H9 (cell line): ENCODE results near the gene CNGB1. TPM values are rescaled to one million over a fixed set of nuclear protein-coding genes. Genes with fewer than 3 reads are reported as not detected.

ENCODE experiments used
- DNase-seq: peaks from one replicate; pipeline ENCODE4 v3.0.0-alpha.2; 2017
- H2AFZ ChIP-seq: one replicate; pipeline ENCODE4 v1.6.1; 2013; ENCODE audit warnings: mild to moderate bottlenecking, low read length, control low read depth, moderate library complexity
- H2AK5ac ChIP-seq: 2 replicates; pipeline ENCODE4 v1.6.1; 2013; ENCODE audit warnings: low read length, control low read depth, mixed read lengths; ENCODE audit not compliant: insufficient read length
- H2BK120ac ChIP-seq: one replicate; pipeline ENCODE4 v1.6.1; 2013; ENCODE audit warnings: low read depth, mild to moderate bottlenecking, low read length, control low read depth, inconsistent platforms; ENCODE audit not compliant: poor library complexity, severe bottlenecking
- H2BK12ac ChIP-seq: 2 replicates; pipeline ENCODE4 v1.6.1; 2013; ENCODE audit warnings: low read length, control low read depth, mixed read lengths, low read depth; ENCODE audit not compliant: insufficient read length
- H2BK15ac ChIP-seq: 2 replicates; pipeline ENCODE4 v1.6.1; 2013; ENCODE audit warnings: low read depth, low read length, control low read depth
- H2BK20ac ChIP-seq: one replicate; pipeline ENCODE4 v1.6.1; 2013; ENCODE audit warnings: low read depth, mild to moderate bottlenecking, low read length, control low read depth, inconsistent platforms; ENCODE audit not compliant: poor library complexity, severe bottlenecking
- H2BK5ac ChIP-seq: 2 replicates; pipeline ENCODE4 v1.6.1; 2013; ENCODE audit warnings: low read length, control low read depth, mixed read lengths; ENCODE audit not compliant: insufficient read length
- H3K14ac ChIP-seq: 2 replicates; pipeline ENCODE4 v1.6.1; 2013; ENCODE audit warnings: low read length, control low read depth; ENCODE audit not compliant: insufficient read depth
- H3K18ac ChIP-seq: 2 replicates; pipeline ENCODE4 v1.6.1; 2013; ENCODE audit warnings: low read depth, mild to moderate bottlenecking, mixed read lengths, low read length, control low read depth; ENCODE audit not compliant: insufficient read length
- H3K23ac ChIP-seq: 2 replicates; pipeline ENCODE4 v1.6.1; 2013; ENCODE audit warnings: low read length, control low read depth, mixed read lengths, low read depth; ENCODE audit not compliant: insufficient read length
- H3K23me2 ChIP-seq: 2 replicates; pipeline ENCODE4 v1.6.1; 2013; ENCODE audit warnings: low read depth, mild to moderate bottlenecking, mixed read lengths, low read length, control low read depth; ENCODE audit not compliant: insufficient read length, poor library complexity, severe bottlenecking
- H3K27ac ChIP-seq: 2 replicates; pipeline ENCODE4 v1.5.1; 2013; ENCODE audit warnings: low read length, control low read depth, mixed read lengths, low read depth; ENCODE audit not compliant: insufficient read length
- H3K27me3 ChIP-seq: 2 replicates; pipeline ENCODE4 v1.6.1; 2013; ENCODE audit warnings: low read length, control low read depth, inconsistent platforms; ENCODE audit not compliant: insufficient read depth
- H3K4ac ChIP-seq: 2 replicates; pipeline ENCODE4 v1.6.1; 2013; ENCODE audit warnings: low read depth, mild to moderate bottlenecking, control low read depth, inconsistent platforms, low read length, moderate library complexity
- H3K4me1 ChIP-seq: 2 replicates; pipeline ENCODE4 v1.6.1; 2013; ENCODE audit warnings: low read length, control low read depth, inconsistent platforms; ENCODE audit not compliant: insufficient read depth
- H3K4me2 ChIP-seq: 2 replicates; pipeline ENCODE4 v1.6.1; 2013; ENCODE audit warnings: low read length, control low read depth, mixed read lengths; ENCODE audit not compliant: insufficient read length, insufficient read depth
- H3K56ac ChIP-seq: 2 replicates; pipeline ENCODE4 v1.6.1; 2013; ENCODE audit warnings: low read depth, mild to moderate bottlenecking, mixed read lengths, low read length, control low read depth; ENCODE audit not compliant: insufficient read length
- H3K79me1 ChIP-seq: 2 replicates; pipeline ENCODE4 v1.6.1; 2013; ENCODE audit warnings: low read depth, mild to moderate bottlenecking, moderate library complexity, low read length, control low read depth, inconsistent platforms; ENCODE audit not compliant: insufficient read depth, poor library complexity, severe bottlenecking
- H3K79me2 ChIP-seq: 2 replicates; pipeline ENCODE4 v1.6.1; 2013; ENCODE audit warnings: low read length, control low read depth, inconsistent platforms; ENCODE audit not compliant: insufficient read depth
- H3K9ac ChIP-seq: 2 replicates; pipeline ENCODE4 v1.6.1; 2013; ENCODE audit warnings: low read length, control low read depth, mixed read lengths; ENCODE audit not compliant: insufficient read length; ENCODE audit errors: extremely low read depth
- H3K9me3 ChIP-seq: one replicate; pipeline ENCODE4 v1.6.1; 2013; ENCODE audit warnings: low read depth, low read length, inconsistent platforms; ENCODE audit not compliant: control insufficient read depth
- H3T11ph ChIP-seq: one replicate; pipeline ENCODE4 v1.6.1; 2013; ENCODE audit warnings: mild to moderate bottlenecking, low read length, control low read depth, inconsistent platforms
- H4K20me1 ChIP-seq: one replicate; pipeline ENCODE4 v1.6.1; 2013; ENCODE audit not compliant: control insufficient read depth, insufficient read length, insufficient read depth
- H4K5ac ChIP-seq: 2 replicates; pipeline ENCODE4 v1.6.1; 2013; ENCODE audit warnings: low read depth, mild to moderate bottlenecking, mixed read lengths, low read length, control low read depth; ENCODE audit not compliant: insufficient read length
- H4K8ac ChIP-seq: replicated peaks from 2 replicates; pipeline ENCODE4 v1.6.1; 2013; ENCODE audit warnings: low read length, control low read depth, mixed read lengths, low read depth; ENCODE audit not compliant: insufficient read length
- H4K91ac ChIP-seq: 2 replicates; pipeline ENCODE4 v1.6.1; 2013; ENCODE audit warnings: low read depth, mild to moderate bottlenecking, moderate library complexity, mixed read lengths, low read length, control low read depth; ENCODE audit not compliant: insufficient read length
- H3K27ac Mint-ChIP-seq, 3 experiments: 2 replicates in 2 of 3; 3 replicates in 1 of 3; pipeline ENCODE4 v1.8.0; 2020 to 2021; ENCODE audit warnings: mixed read lengths in 3 of 3, mild to moderate bottlenecking in 1 of 3, moderate library complexity in 1 of 3
- H3K27me3 Mint-ChIP-seq: 2 replicates; pipeline ENCODE4 v1.8.0; 2021; ENCODE audit warnings: low read depth, mild to moderate bottlenecking, moderate library complexity, mixed read lengths
- H3K36me3 Mint-ChIP-seq, 3 experiments: 2 replicates in 2 of 3; 3 replicates in 1 of 3; pipeline ENCODE4 v1.8.0; 2020 to 2021; ENCODE audit warnings: low read depth in 3 of 3, mixed read lengths in 3 of 3; ENCODE audit not compliant: insufficient read depth in 1 of 3
- H3K4me1 Mint-ChIP-seq, 2 experiments: 2 replicates each; pipeline ENCODE4 v1.8.0; 2020; ENCODE audit warnings: mixed read lengths in 2 of 2
- H3K4me3 Mint-ChIP-seq, 2 experiments: 2 replicates in 1 of 2; 3 replicates in 1 of 2; pipeline ENCODE4 v1.8.0; 2020 to 2021; ENCODE audit warnings: mild to moderate bottlenecking in 2 of 2, mixed read lengths in 2 of 2, moderate library complexity in 1 of 2
- H3K9me3 Mint-ChIP-seq, 2 experiments: 2 replicates in 1 of 2; 3 replicates in 1 of 2; pipeline ENCODE4 v1.8.0; 2020; ENCODE audit warnings: mild to moderate bottlenecking in 2 of 2, mixed read lengths in 2 of 2, moderate library complexity in 1 of 2
- WGBS: extraction: QIAGEN DNeasy Blood & Tissue Kit; methylation state at CpG from one replicate; pipeline ENCODE4 v1.1.7; 2013; ENCODE audit warnings: missing lambda C conversion rate, low lambda C conversion rate, mixed read lengths; ENCODE audit not compliant: insufficient read length; ENCODE audit errors: extremely low coverage; 5-methylcytosine and 5-hydroxymethylcytosine counted together
- total RNA-seq: library from RNA; stranded (reverse); gene quantifications from 2 replicates; pipeline ENCODE4 v1.2.1, GENCODE V29; 2021
- TF ChIP-seq, protein P1 (sequence below): fragments of 200-600 bp; sonication (generic); conservative IDR thresholded peaks from 3 replicates; pipeline ENCODE4 v1.8.0; 2021; ENCODE audit warnings: antibody characterized with exemption, mild to moderate bottlenecking

CNGB1 gene
- total RNA-seq, 1 experiment from 2014 or later: not detected

GRCh38 chr16:57890752-57891111, 80.2 kb downstream of the CNGB1 start:
- Histone ChIP-seq H2AK5ac (no peak overlapping the region), H3K4me2 (no peak overlapping the region), H3K27me3 (no peaks in the 10 kb centered on the region), H4K8ac (no peak overlapping the region), H2AFZ (no peak overlapping the region), H4K5ac (no peak overlapping the region), H2BK120ac (no peak overlapping the region), H3K14ac (no peak overlapping the region), H4K20me1 (no peaks in the 10 kb centered on the region), H3K23ac (no peak overlapping the region), H3K79me2 (no peaks in the 10 kb centered on the region), H3K9ac (no peak overlapping the region), H3K79me1 (no peaks in the 10 kb centered on the region), H3K23me2 (no peaks in the 10 kb centered on the region), H3T11ph (no peak overlapping the region), H2BK5ac (no peak overlapping the region), H2BK12ac (no peak overlapping the region), H3K56ac (no peak overlapping the region), H3K18ac (no peak overlapping the region), H3K27ac (no peak overlapping the region), H4K91ac (no peak overlapping the region), H2BK15ac (no peak overlapping the region), H2BK20ac (no peak overlapping the region), H3K9me3 (no peaks in the 10 kb centered on the region), H3K4me1 (peaks cover 3% of the 10 kb centered on the region; the same call in 1 of the 2 replicates), H3K4ac (no peak overlapping the region)
- Mint-ChIP-seq H3K27me3 (peaks cover 10% of the 10 kb centered on the region), H3K4me1 (peaks cover 16 to 28% of the 10 kb centered on the region in 2 experiments), H3K36me3 (no peaks in the 10 kb centered on the region), H3K9me3 (no peaks in the 10 kb centered on the region), H3K4me3 (no peak overlapping the region), H3K27ac (peak overlapping the region in 1 of 3 experiments; percentile 72; a peak in 1 of 7 replicates)
- WGBS: no CpG with 5 or more reads among the region's 3 CpGs
- TF ChIP-seq, protein P1, sequence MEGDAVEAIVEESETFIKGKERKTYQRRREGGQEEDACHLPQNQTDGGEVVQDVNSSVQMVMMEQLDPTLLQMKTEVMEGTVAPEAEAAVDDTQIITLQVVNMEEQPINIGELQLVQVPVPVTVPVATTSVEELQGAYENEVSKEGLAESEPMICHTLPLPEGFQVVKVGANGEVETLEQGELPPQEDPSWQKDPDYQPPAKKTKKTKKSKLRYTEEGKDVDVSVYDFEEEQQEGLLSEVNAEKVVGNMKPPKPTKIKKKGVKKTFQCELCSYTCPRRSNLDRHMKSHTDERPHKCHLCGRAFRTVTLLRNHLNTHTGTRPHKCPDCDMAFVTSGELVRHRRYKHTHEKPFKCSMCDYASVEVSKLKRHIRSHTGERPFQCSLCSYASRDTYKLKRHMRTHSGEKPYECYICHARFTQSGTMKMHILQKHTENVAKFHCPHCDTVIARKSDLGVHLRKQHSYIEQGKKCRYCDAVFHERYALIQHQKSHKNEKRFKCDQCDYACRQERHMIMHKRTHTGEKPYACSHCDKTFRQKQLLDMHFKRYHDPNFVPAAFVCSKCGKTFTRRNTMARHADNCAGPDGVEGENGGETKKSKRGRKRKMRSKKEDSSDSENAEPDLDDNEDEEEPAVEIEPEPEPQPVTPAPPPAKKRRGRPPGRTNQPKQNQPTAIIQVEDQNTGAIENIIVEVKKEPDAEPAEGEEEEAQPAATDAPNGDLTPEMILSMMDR: no peak
- DNase-seq: no peak
